Caco-2 (cell line): ENCODE measurements around the gene INO80D. TPM values are rescaled to one million over a fixed set of nuclear protein-coding genes. Genes with fewer than 3 reads are reported as not detected.

Source experiments
- BruUV-seq: library from RNA; stranded (reverse); fragments of 400-500 nt; replicated peaks from 2 replicates; lab custom pipeline; 2021; lab: Mats Ljungman, UMichigan
- CTCF ChIA-PET: fragments of 300-600 bp; sonication (Branson Sonifier 250); formaldehyde crosslinking; loops from one replicate; lab custom pipeline; 2022; ENCODE audit warnings: antibody characterized with exemption; lab: Charles Lee
- POLR2A ChIA-PET: fragments of 300-600 bp; sonication (Branson Sonifier 250); formaldehyde crosslinking; loops from one replicate; lab custom pipeline; 2022; ENCODE audit warnings: antibody characterized with exemption; lab: Charles Lee
- DNase-seq, 2 experiments: peaks; one replicate each; pipeline versions ENCODE4 v3.0.0 to v3.0.0-alpha.2; 2020 to 2022
- H3K27me3 ChIP-seq: replicated peaks from 2 replicates; pipeline ENCODE4 v1.6.0; 2011; ENCODE audit warnings: low read length; ENCODE audit not compliant: control insufficient read depth, insufficient read depth
- H3K36me3 ChIP-seq: 2 replicates; pipeline ENCODE4 v1.5.1; 2011; ENCODE audit warnings: low read length; ENCODE audit not compliant: control insufficient read depth, insufficient read depth
- H3K4me1 ChIP-seq: fragments of 250-450 bp; sonication (Bioruptor Pico); 2 replicates; pipeline ENCODE4 v1.5.1; 2020; ENCODE audit warnings: mild to moderate bottlenecking
- H3K4me3 ChIP-seq: 2 replicates; pipeline ENCODE4 v1.5.1; 2011; ENCODE audit warnings: low read depth, mild to moderate bottlenecking, control low read depth, low read length
- H3K9me3 ChIP-seq: fragments of 250-450 bp; sonication (Bioruptor Pico); 2 replicates; pipeline ENCODE4 v1.5.1; 2020; ENCODE audit warnings: mild to moderate bottlenecking, moderate library complexity
- H3K27ac Mint-ChIP-seq: one replicate; pipeline ENCODE4 v1.8.0; 2022; ENCODE audit warnings: mixed read lengths; ENCODE audit not compliant: unreplicated experiment
- H3K27me3 Mint-ChIP-seq: one replicate; pipeline ENCODE4 v1.8.0; 2022; ENCODE audit warnings: mixed read lengths; ENCODE audit not compliant: insufficient read depth, unreplicated experiment
- H3K36me3 Mint-ChIP-seq: one replicate; pipeline ENCODE4 v1.8.0; 2022; ENCODE audit warnings: mild to moderate bottlenecking, mixed read lengths; ENCODE audit not compliant: insufficient read depth, unreplicated experiment
- H3K4me1 Mint-ChIP-seq: one replicate; pipeline ENCODE4 v1.8.0; 2022; ENCODE audit warnings: low read depth, mixed read lengths; ENCODE audit not compliant: unreplicated experiment
- H3K4me3 Mint-ChIP-seq: one replicate; pipeline ENCODE4 v1.8.0; 2022; ENCODE audit warnings: mild to moderate bottlenecking, moderate library complexity, mixed read lengths; ENCODE audit not compliant: unreplicated experiment
- H3K9me3 Mint-ChIP-seq: one replicate; pipeline ENCODE4 v1.8.0; 2022; ENCODE audit warnings: mixed read lengths; ENCODE audit not compliant: unreplicated experiment
- intact Hi-C: fragments of 100-400 bp; cut with micrococcal nuclease; formaldehyde crosslinking; loops from one replicate; pipeline ENCODE4 v1.10.0; 2022; ENCODE audit not compliant: unreplicated experiment
- total RNA-seq: library from RNA; stranded (reverse); gene quantifications from 2 replicates; pipeline ENCODE4 v1.2.3, GENCODE V29; 2022
- TF ChIP-seq, protein P1 (sequence below), 2 experiments: fragments of 200-600 bp in 1 of 2; IDR thresholded peaks; 1 replicate in 1 of 2; 2 replicates in 1 of 2; pipeline versions ENCODE4 v1.5.1 to v1.8.0; 2011 to 2022; ENCODE audit warnings: antibody characterized with exemption in 1 of 2, control low read depth in 1 of 2, inconsistent platforms in 1 of 2, low read depth in 1 of 2, low read length in 1 of 2, mild to moderate bottlenecking in 1 of 2, moderate library complexity in 1 of 2; ENCODE audit not compliant: insufficient read depth in 1 of 2, severe bottlenecking in 1 of 2, unreplicated experiment in 1 of 2

INO80D gene
- total RNA-seq, 1 experiment from 2014 or later, result 19.8 TPM

DNA sequence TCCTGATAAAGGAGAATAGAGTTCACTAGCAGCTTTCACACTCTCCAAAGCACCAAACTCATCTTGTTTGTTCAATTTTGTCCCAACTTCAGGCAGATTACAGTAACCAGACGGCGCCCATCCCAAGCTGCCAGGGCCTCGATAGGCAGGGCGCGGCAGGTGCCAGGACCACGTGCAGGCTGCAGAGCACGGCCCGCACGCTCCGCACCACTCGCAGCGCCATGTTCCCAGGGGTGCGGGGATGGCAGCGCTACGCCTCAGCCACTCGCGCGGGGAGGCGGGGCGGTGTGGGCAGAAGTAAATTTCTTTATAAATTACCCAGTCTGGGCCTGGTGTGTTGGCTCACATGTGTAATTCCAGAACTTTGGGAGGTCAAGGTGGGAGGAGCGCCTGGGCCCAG is 30.3 kb upstream of the INO80D start:
- H3K4me1 ChIP-seq, result peaks cover 9% of the 10 kb centered on the region
- no peak overlapping the region for H3K4me3 ChIP-seq
- H3K4me3 Mint-ChIP-seq, result no peak overlapping the region
- no peaks in the 10 kb centered on the region for H3K27me3 ChIP-seq
- H3K36me3 ChIP-seq, result no peaks in the 10 kb centered on the region
- TF ChIP-seq, protein P1, sequence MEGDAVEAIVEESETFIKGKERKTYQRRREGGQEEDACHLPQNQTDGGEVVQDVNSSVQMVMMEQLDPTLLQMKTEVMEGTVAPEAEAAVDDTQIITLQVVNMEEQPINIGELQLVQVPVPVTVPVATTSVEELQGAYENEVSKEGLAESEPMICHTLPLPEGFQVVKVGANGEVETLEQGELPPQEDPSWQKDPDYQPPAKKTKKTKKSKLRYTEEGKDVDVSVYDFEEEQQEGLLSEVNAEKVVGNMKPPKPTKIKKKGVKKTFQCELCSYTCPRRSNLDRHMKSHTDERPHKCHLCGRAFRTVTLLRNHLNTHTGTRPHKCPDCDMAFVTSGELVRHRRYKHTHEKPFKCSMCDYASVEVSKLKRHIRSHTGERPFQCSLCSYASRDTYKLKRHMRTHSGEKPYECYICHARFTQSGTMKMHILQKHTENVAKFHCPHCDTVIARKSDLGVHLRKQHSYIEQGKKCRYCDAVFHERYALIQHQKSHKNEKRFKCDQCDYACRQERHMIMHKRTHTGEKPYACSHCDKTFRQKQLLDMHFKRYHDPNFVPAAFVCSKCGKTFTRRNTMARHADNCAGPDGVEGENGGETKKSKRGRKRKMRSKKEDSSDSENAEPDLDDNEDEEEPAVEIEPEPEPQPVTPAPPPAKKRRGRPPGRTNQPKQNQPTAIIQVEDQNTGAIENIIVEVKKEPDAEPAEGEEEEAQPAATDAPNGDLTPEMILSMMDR (IDR thresholded peaks at IDR 0.05; ENCODE audit: insufficient read depth in 1 of 2, low read depth in 1 of 2, low read length in 1 of 2, severe bottlenecking in 1 of 2, unreplicated experiment in 1 of 2), result no peak
- H3K4me1 Mint-ChIP-seq, result peaks cover 10% of the 10 kb centered on the region
- no peak for DNase-seq
- H3K9me3 ChIP-seq, result no peaks in the 10 kb centered on the region
- H3K9me3 Mint-ChIP-seq, result no peaks in the 10 kb centered on the region
- POLR2A ChIA-PET, result no interaction called here
- intact Hi-C loops, result no loop called here
- H3K36me3 Mint-ChIP-seq, result peaks cover 39% of the 10 kb centered on the region
- CTCF ChIA-PET, result interaction anchor here (0.6 kb wide), 1 partner anchor 1939 kb away, joined by 3 read pairs; no protein-coding TSS in a partner anchor
- no peaks in the 10 kb centered on the region for H3K27me3 Mint-ChIP-seq
- H3K27ac Mint-ChIP-seq, result no peak overlapping the region
- BruUV-seq, result no TSS peak

DNA sequence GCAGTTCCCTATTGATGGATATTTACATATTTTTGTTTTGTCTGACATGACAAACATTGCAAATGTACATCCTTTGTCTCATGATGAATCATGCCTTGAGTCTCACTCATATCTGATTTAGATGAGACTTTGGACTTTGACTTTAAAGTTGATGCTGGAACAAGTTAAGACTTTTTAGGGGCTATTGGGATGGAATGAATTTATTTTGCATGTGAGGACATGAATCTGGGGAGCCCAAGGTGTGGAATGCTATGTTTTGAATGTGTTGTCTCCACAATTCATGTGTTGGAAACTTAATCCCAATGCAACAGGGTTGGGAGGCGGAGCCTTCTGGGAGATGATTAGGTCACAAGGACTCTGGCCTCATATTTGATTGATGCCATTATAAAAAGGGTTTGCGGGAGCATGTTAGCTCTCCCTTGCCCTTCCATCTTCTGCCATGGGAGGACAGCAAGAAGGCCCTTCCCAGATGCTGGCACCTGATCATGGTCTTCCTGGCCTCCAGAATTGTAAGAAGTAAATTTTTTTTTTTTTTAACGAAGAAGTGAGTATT is 29.1 kb upstream of the INO80D start:
- no peak overlapping the region for H3K27ac Mint-ChIP-seq
- intact Hi-C loops, result no loop called here
- H3K9me3 Mint-ChIP-seq, result no peaks in the 10 kb centered on the region
- Histone ChIP-seq H3K4me1 (peaks cover 9% of the 10 kb centered on the region), H3K9me3 (no peaks in the 10 kb centered on the region), H3K4me3 (no peak overlapping the region), H3K27me3 (no peaks in the 10 kb centered on the region), H3K36me3 (no peaks in the 10 kb centered on the region)
- H3K27me3 Mint-ChIP-seq, result no peaks in the 10 kb centered on the region
- DNase-seq, result no peak
- CTCF ChIA-PET, result no interaction called here
- peaks cover 28% of the 10 kb centered on the region for H3K36me3 Mint-ChIP-seq
- POLR2A ChIA-PET, result no interaction called here
- H3K4me1 Mint-ChIP-seq, result peaks cover 10% of the 10 kb centered on the region
- H3K4me3 Mint-ChIP-seq, result no peak overlapping the region
- TF ChIP-seq, protein P1 (IDR thresholded peaks at IDR 0.05; ENCODE audit: insufficient read depth in 1 of 2, low read depth in 1 of 2, low read length in 1 of 2, severe bottlenecking in 1 of 2, unreplicated experiment in 1 of 2), result no peak
- BruUV-seq, result no TSS peak

DNA sequence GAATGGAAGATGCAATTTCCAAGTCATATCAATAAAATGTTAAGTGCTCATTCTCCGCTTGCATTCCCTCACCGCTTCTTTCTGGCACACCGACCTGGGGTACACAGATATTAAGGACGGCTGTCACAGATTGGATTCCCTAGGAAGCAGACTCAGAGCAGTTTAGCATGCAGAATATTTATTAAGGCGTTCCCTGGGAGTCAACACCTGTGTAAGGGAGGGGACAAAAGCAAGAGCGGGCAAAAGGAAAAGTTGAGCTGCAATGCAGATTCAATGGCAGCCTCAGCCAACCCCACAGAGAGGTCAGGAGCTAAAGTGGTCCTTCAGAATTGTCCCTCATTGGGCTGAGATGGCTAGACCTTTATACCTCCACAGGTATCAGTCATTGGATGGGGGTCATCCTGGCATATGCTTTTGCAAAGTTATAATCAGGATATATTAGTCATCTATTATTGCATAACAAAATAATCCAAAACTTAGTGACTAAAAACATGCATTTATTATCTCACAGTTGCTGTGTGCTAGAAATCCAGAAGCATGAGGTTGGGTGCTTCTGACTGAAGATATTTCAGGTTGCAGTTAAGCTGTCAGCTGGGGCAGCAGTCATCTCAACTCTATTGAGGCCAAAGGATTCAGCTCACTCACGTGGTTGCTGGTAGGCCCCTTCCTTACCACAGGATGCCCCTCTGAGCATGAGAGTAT is 27.0 kb upstream of the INO80D start:
- Histone ChIP-seq H3K4me3 (no peak overlapping the region), H3K4me1 (peaks cover 9% of the 10 kb centered on the region), H3K36me3 (no peaks in the 10 kb centered on the region), H3K9me3 (no peaks in the 10 kb centered on the region), H3K27me3 (no peaks in the 10 kb centered on the region)
- no peak overlapping the region for H3K4me3 Mint-ChIP-seq
- peaks cover 10% of the 10 kb centered on the region for H3K4me1 Mint-ChIP-seq
- TF ChIP-seq, protein P1 (IDR thresholded peaks at IDR 0.05; ENCODE audit: insufficient read depth in 1 of 2, low read depth in 1 of 2, low read length in 1 of 2, severe bottlenecking in 1 of 2, unreplicated experiment in 1 of 2), result no peak
- no peaks in the 10 kb centered on the region for H3K9me3 Mint-ChIP-seq
- DNase-seq, result no peak
- peaks cover 16% of the 10 kb centered on the region for H3K36me3 Mint-ChIP-seq
- intact Hi-C loops, result no loop called here
- ChIA-PET CTCF (no interaction called here), POLR2A (no interaction called here)
- no peak overlapping the region for H3K27ac Mint-ChIP-seq
- no TSS peak for BruUV-seq
- no peaks in the 10 kb centered on the region for H3K27me3 Mint-ChIP-seq
